Right lobe of liver (tissue), 6 donors: ENCODE results near the gene HIVEP2. TPM values are rescaled to one million over a fixed set of nuclear protein-coding genes. Genes with fewer than 3 reads are reported as not detected.
A peak's percentile ranks its signal among the peaks of the same experiment; 100 is the strongest.

Source experiments
- ATAC-seq, 4 donors: fragments of 200-7000 bp; cut with Tn5 transposase; one replicate each; pipeline ENCODE4 v1.9.1; 2020; ENCODE audit warnings: mild to moderate bottlenecking in 4 of 4, moderate library complexity in 4 of 4
- DNase-seq, 3 donors: peaks; one replicate each; pipeline ENCODE4 v3.0.0-alpha.2; 2020
- H3K27ac ChIP-seq, 3 donors: fragments of 200-600 bp; one replicate each; pipeline ENCODE4 v1.8.0; 2022
- H3K27me3 ChIP-seq, 2 donors: fragments of 200-600 bp; one replicate each; pipeline ENCODE4 v1.8.0; 2022
- H3K36me3 ChIP-seq, 4 donors: fragments of 200-600 bp; sonication (generic) in 1 of 4; one replicate each; pipeline versions ENCODE4 v1.5.1 to v1.8.0; 2017 to 2022; ENCODE audit warnings: control low read depth in 1 of 4
- H3K4me1 ChIP-seq, 4 donors: fragments of 200-600 bp; sonication (generic) in 1 of 4; one replicate each; pipeline versions ENCODE4 v1.5.1 to v1.8.0; 2017 to 2022; ENCODE audit warnings: control low read depth in 1 of 4
- H3K4me3 ChIP-seq, 3 donors: fragments of 200-600 bp; one replicate each; pipeline ENCODE4 v1.8.0; 2022
- H3K9me3 ChIP-seq, 4 donors: fragments of 200-600 bp; sonication (generic) in 1 of 4; one replicate each; pipeline versions ENCODE4 v1.5.1 to v1.8.0; 2017 to 2022; ENCODE audit warnings: control low read depth in 1 of 4
- POLR2A ChIP-seq: fragments of 450-650 bp; IDR thresholded peaks from one replicate; pipeline ENCODE4 v1.6.1; 2017; ENCODE audit warnings: antibody characterized with exemption, mild to moderate bottlenecking
- WGBS: methylation state at CpG from one replicate; pipeline ENCODE4 v1.1.6; 2018; ENCODE audit warnings: low coverage, low lambda C conversion rate; ENCODE audit not compliant: insufficient coverage; ENCODE audit errors: missing lambda C conversion rate; 5-methylcytosine and 5-hydroxymethylcytosine counted together
- intact Hi-C, 2 donors: fragments of 100-400 bp; cut with DNase I; formaldehyde crosslinking; loops; one replicate each; pipeline versions ENCODE4 v1.11.2 to v1.14.1; 2022
- total RNA-seq, 6 experiments: library from RNA; depleted of rRNA in 2 of 6; stranded (reverse); fragments of >200 nt in 2 of 6; fragmentation: NEBNext Ultra II Directional in 3 of 6; extraction: Animal tissue kit (Norgen Biotek cat#: 25700) in 3 of 6; gene quantifications; one replicate each; pipeline versions ENCODE4 v1.1.0 to v1.2.4, GENCODE V29; 2016 to 2023
- TF ChIP-seq, protein P1 (sequence below), 4 donors: fragments of 200-600 bp in 3 of 4; fragments of 450-650 bp in 1 of 4; IDR thresholded peaks; one replicate each; pipeline versions ENCODE4 v1.5.1 to v1.8.0; 2016 to 2022; ENCODE audit warnings: antibody characterized with exemption in 4 of 4, mild to moderate bottlenecking in 2 of 4
- donor health status: DM: no; HTN: yes; CAD: no.
- donor health status: DM: no; HTN: no; CAD: no.
- donor health status: DM: no; HTN: no; CAD: no.
- donor health status: DM: no; HTN: yes; CAD: no.
- donor health status: DM: no; HTN: yes; CAD: no.

HIVEP2 gene
- total RNA-seq, 6 experiments from 2014 or later: 3.0 to 8.9 (median 5.1) TPM

GRCh38 chr6:142848156-142848555 is 96.8 kb downstream of the HIVEP2 start:
- ATAC-seq (no peak), DNase-seq (no peak)
- Histone ChIP-seq H3K4me3 (no peak overlapping the region), H3K36me3 (no peaks in the 10 kb centered on the region), H3K9me3 (no peaks in the 10 kb centered on the region), H3K27ac (no peak overlapping the region), H3K4me1 (peaks cover 0 to 40% (median 14%) of the 10 kb centered on the region in 4 donors), H3K27me3 (no peaks in the 10 kb centered on the region)
- intact Hi-C loops: no loop called here
- no peak for TF ChIP-seq POLR2A
- TF ChIP-seq, protein P1, sequence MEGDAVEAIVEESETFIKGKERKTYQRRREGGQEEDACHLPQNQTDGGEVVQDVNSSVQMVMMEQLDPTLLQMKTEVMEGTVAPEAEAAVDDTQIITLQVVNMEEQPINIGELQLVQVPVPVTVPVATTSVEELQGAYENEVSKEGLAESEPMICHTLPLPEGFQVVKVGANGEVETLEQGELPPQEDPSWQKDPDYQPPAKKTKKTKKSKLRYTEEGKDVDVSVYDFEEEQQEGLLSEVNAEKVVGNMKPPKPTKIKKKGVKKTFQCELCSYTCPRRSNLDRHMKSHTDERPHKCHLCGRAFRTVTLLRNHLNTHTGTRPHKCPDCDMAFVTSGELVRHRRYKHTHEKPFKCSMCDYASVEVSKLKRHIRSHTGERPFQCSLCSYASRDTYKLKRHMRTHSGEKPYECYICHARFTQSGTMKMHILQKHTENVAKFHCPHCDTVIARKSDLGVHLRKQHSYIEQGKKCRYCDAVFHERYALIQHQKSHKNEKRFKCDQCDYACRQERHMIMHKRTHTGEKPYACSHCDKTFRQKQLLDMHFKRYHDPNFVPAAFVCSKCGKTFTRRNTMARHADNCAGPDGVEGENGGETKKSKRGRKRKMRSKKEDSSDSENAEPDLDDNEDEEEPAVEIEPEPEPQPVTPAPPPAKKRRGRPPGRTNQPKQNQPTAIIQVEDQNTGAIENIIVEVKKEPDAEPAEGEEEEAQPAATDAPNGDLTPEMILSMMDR (IDR thresholded peaks at IDR 0.05): no peak

- peak; percentile 15 for TF ChIP-seq POLR2A
- TF ChIP-seq, protein P1 (IDR thresholded peaks at IDR 0.05): no peak
- peaks cover 0 to 40% (median 14%) of the 10 kb centered on the region in 4 donors for H3K4me1 ChIP-seq
- no peak overlapping the region for H3K4me3 ChIP-seq
- no peaks in the 10 kb centered on the region for H3K36me3 ChIP-seq
- H3K27ac ChIP-seq: peak overlapping the region; percentile 56 to 75 (median 62)
- DNase-seq (peak in 1 of 3 donors; percentile 21), ATAC-seq (peak in 2 of 4 donors; percentile 27 to 60)
- no peaks in the 10 kb centered on the region for H3K27me3 ChIP-seq
- no peaks in the 10 kb centered on the region for H3K9me3 ChIP-seq
- intact Hi-C loops: no loop called here
- 36% methylated on average over 4 of the region's 5 CpGs for WGBS
Observed at GRCh38 chr6:142846883-142847287, 98.1 kb downstream of the HIVEP2 start.

- WGBS: 33% methylated on average over 2 of the region's 2 CpGs
- intact Hi-C loops: no loop called here
- ATAC-seq (no peak), DNase-seq (no peak)
- TF ChIP-seq, protein P1 (IDR thresholded peaks at IDR 0.05): no peak
- no peak for TF ChIP-seq POLR2A
- no peaks in the 10 kb centered on the region for H3K27me3 ChIP-seq
- no peaks in the 10 kb centered on the region for H3K36me3 ChIP-seq
- H3K9me3 ChIP-seq: no peaks in the 10 kb centered on the region
- H3K4me1 ChIP-seq: peaks cover 0 to 36% (median 14%) of the 10 kb centered on the region in 4 donors
- H3K27ac ChIP-seq: peak overlapping the region; percentile 56 to 75 (median 62)
- peak overlapping the region in 1 of 3 donors; percentile 36 for H3K4me3 ChIP-seq
Observed at GRCh38 chr6:142846459-142846831, 98.5 kb downstream of the HIVEP2 start.

DNA sequence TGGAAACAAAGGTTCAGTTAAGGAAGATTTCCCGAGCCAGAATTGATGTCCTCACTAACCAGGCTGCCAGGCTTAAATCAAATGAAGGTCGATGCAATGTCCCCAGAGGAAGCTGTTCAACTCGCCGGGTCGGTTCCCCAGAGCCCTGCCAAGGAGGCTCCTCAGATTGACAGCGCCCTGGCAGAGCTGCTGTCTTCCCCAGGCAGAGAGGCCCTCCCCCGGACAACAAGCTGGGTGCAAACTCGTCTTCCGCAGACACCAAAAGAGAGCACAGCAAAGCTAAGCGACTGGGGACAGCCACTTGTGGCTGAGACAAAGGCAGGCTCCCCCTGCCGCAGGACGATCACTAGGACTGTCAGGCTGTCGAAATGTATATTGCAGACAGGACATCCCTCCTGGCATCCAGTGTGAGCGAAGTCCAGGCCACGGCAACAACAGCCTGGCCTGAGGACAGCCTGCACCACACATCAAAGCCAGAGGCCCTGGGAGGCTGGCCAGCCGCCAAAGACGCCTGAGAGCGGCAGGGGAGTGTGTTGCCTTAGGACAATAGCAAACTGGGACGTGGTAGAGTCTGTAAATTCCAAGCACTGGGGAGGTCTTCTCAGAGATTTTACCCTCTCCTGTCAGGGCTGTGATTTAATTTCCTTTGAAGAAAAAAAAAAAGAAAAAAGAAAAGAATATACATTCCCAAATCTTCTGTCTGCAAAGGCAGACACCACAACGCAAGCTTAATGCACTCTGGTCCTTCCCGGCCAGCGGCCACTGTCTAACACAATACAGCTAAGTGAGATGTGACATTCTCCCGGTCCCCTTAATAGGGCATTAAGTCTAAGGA is 99.1 kb downstream of the HIVEP2 start:
- H3K27ac ChIP-seq: peak overlapping the region; percentile 56 to 77 (median 75)
- intact Hi-C loops: no loop called here
- H3K9me3 ChIP-seq: no peaks in the 10 kb centered on the region
- no peaks in the 10 kb centered on the region for H3K36me3 ChIP-seq
- H3K4me1 ChIP-seq: peaks cover 0 to 30% (median 11%) of the 10 kb centered on the region in 4 donors
- peak overlapping the region; percentile 18 to 45 (median 36) for H3K4me3 ChIP-seq
- ATAC-seq: peak; percentile 87 to 98 (median 92)
- DNase-seq: peak; percentile 93 to 97 (median 95)
- no peaks in the 10 kb centered on the region for H3K27me3 ChIP-seq
- WGBS: 11% methylated on average over 14 of the region's 23 CpGs
- TF ChIP-seq, protein P1 (IDR thresholded peaks at IDR 0.05): peak; percentile 10 to 27 (median 20)
- peak; percentile 84 for TF ChIP-seq POLR2A
